Measurements from ENCODE around the gene CYTH1. TPM values are rescaled to one million over a fixed set of nuclear protein-coding genes. Genes with fewer than 3 reads are reported as not detected.

The CYTH1 gene
- total and polyA plus RNA-seq, 12 donors, result 26.0 to 141 (median 46.2) TPM

GRCh38 chr17:78766743-78767294, 15.3 kb downstream of the CYTH1 start:
- H3K36me3 ChIP-seq (replicated peaks in 1 of 2), result no peaks in the 10 kb centered on the region
- 90 to 96% (median 93%) methylated on average over 5 of the region's 5 CpGs for WGBS, 4 donors
- H3K4me1 ChIP-seq (replicated peaks in 1 of 2), result peaks cover 10 to 54% of the 10 kb centered on the region in 2 donors
- intact Hi-C loops (cut with DNase I), result no loop called here
- no peaks in the 10 kb centered on the region for H3K9me3 ChIP-seq (replicated peaks in 1 of 3)
- H3K27ac ChIP-seq, result no peak overlapping the region
- TF ChIP-seq POLR2A (IDR thresholded peaks at IDR 0.05) (no peak), CTCF (IDR thresholded peaks at IDR 0.05) (no peak)
- H3K27me3 ChIP-seq, result no peaks in the 10 kb centered on the region
- no peak overlapping the region for H3K4me3 ChIP-seq
- DNase-seq, result no peak

GRCh38 chr17:78766225-78766624, 15.8 kb downstream of the CYTH1 start:
- H3K27me3 ChIP-seq, result no peaks in the 10 kb centered on the region
- TF ChIP-seq POLR2A (IDR thresholded peaks at IDR 0.05) (no peak), CTCF (IDR thresholded peaks at IDR 0.05) (no peak)
- H3K4me1 ChIP-seq (replicated peaks in 1 of 2), result peaks cover 16 to 58% of the 10 kb centered on the region in 2 donors
- no peak for DNase-seq
- no peak overlapping the region for H3K4me3 ChIP-seq
- intact Hi-C loops (cut with DNase I), result no loop called here
- no peaks in the 10 kb centered on the region for H3K36me3 ChIP-seq (replicated peaks in 1 of 2)
- 85 to 98% (median 91%) methylated on average over 2 of the region's 2 CpGs for WGBS, 4 donors
- H3K9me3 ChIP-seq (replicated peaks in 1 of 3), result no peaks in the 10 kb centered on the region
- no peak overlapping the region for H3K27ac ChIP-seq

GRCh38 chr17:78765821-78766220, 16.3 kb downstream of the CYTH1 start:
- H3K4me1 ChIP-seq (replicated peaks in 1 of 2), result peaks cover 19 to 61% of the 10 kb centered on the region in 2 donors
- no peaks in the 10 kb centered on the region for H3K36me3 ChIP-seq (replicated peaks in 1 of 2)
- no peak for DNase-seq
- H3K4me3 ChIP-seq, result no peak overlapping the region
- no peaks in the 10 kb centered on the region for H3K27me3 ChIP-seq
- TF ChIP-seq POLR2A (IDR thresholded peaks at IDR 0.05) (no peak), CTCF (IDR thresholded peaks at IDR 0.05) (no peak)
- H3K27ac ChIP-seq, result peak overlapping the region in 1 of 5 donors; percentile 17
- intact Hi-C loops (cut with DNase I), result no loop called here
- no peaks in the 10 kb centered on the region for H3K9me3 ChIP-seq (replicated peaks in 1 of 3)
- WGBS, 4 donors, result 81 to 88% (median 87%) methylated on average over 1 to 3 of the region's 3 CpGs

- Histone ChIP-seq H3K36me3 (replicated peaks in 1 of 2) (no peaks in the 10 kb centered on the region), H3K27me3 (no peaks in the 10 kb centered on the region), H3K27ac (no peak overlapping the region), H3K4me3 (no peak overlapping the region), H3K4me1 (replicated peaks in 1 of 2) (peaks cover 19 to 67% of the 10 kb centered on the region in 2 donors), H3K9me3 (replicated peaks in 1 of 3) (no peaks in the 10 kb centered on the region)
- WGBS, 4 donors, result 90 to 95% (median 93%) methylated on average over 8 of the region's 8 CpGs
- DNase-seq, result no peak
- no peak for TF ChIP-seq POLR2A (IDR thresholded peaks at IDR 0.05)
- intact Hi-C loops (cut with DNase I), result no loop called here
These were observed 17.2 kb downstream of the CYTH1 start for GRCh38 chr17:78764871-78765270.

- Histone ChIP-seq H3K27ac (no peak overlapping the region), H3K27me3 (no peaks in the 10 kb centered on the region), H3K36me3 (replicated peaks in 1 of 2) (no peaks in the 10 kb centered on the region), H3K4me3 (no peak overlapping the region), H3K4me1 (replicated peaks in 1 of 2) (peaks cover 19 to 80% of the 10 kb centered on the region in 2 donors), H3K9me3 (replicated peaks in 1 of 3) (no peaks in the 10 kb centered on the region)
- intact Hi-C loops (cut with DNase I), result no loop called here
- no peak for DNase-seq
- WGBS, 4 donors, result 96 to 98% (median 97%) methylated on average over 3 of the region's 3 CpGs
- TF ChIP-seq CTCF (IDR thresholded peaks at IDR 0.05) (no peak), POLR2A (IDR thresholded peaks at IDR 0.05) (no peak)
These were observed 18.5 kb downstream of the CYTH1 start for GRCh38 chr17:78763561-78763960.

Measured in adrenal gland (tissue), 12 donors.